ENCODE data around the gene SMIM34.

SMIM34 gene

GRCh38 chr21:34372321-34372720, 51.4 kb downstream of the SMIM34 start:
- no peak for DNase-seq

GRCh38 chr21:34369741-34370140, 54.0 kb downstream of the SMIM34 start:
- no peak for DNase-seq
